Tibial nerve (tissue), 3 donors: ENCODE results near the gene HOXA5.

Experiments
- CTCF ChIP-seq, 5 experiments: fragments of 200-600 bp in 3 of 5; fragments of 450-650 bp in 2 of 5; sonication (generic) in 3 of 5; IDR thresholded peaks; one replicate each; pipeline ENCODE4 v1.5.1; 2016 to 2019; ENCODE audit warnings: antibody characterized with exemption in 5 of 5, mild to moderate bottlenecking in 3 of 5, moderate library complexity in 2 of 5
- POLR2A ChIP-seq, 2 donors: fragments of 450-650 bp; IDR thresholded peaks; one replicate each; pipeline ENCODE4 v1.6.1; 2017; ENCODE audit warnings: antibody characterized with exemption in 2 of 2, mild to moderate bottlenecking in 2 of 2, moderate library complexity in 2 of 2

GRCh38 chr7:27111751-27112277 is 31.7 kb downstream of the HOXA5 start:
- TF ChIP-seq CTCF (IDR thresholded peaks at IDR 0.05) (no peak), POLR2A (IDR thresholded peaks at IDR 0.05) (no peak)
